Natural killer cell (primary cell): ENCODE results near the gene GJE1. TPM values are rescaled to one million over a fixed set of nuclear protein-coding genes. Genes with fewer than 3 reads are reported as not detected.
"Not testable (repeated sequence)": the region's sequence is repeated elsewhere in the genome, so short reads cannot be mapped to it uniquely, and the experiment has no call there.

Experiments used
- ATAC-seq, 3 donors: fragments of 150-1000 bp in 2 of 3; fragments of 200-7000 bp in 1 of 3; cut with Tn5 transposase; 1 replicate in 1 of 3; 2 replicates in 2 of 3; pipeline ENCODE4 v1.10.0; 2021; ENCODE audit warnings: mild to moderate bottlenecking in 2 of 3, moderate library complexity in 2 of 3
- DNase-seq, 2 donors: peaks; one replicate each; pipeline versions ENCODE4 v3.0.0 to v3.0.0-alpha.2; 2013 to 2021; ENCODE audit warnings: mixed read lengths in 1 of 2
- H3K27ac ChIP-seq: one replicate; pipeline ENCODE4 v1.5.1; 2013; ENCODE audit warnings: mild to moderate bottlenecking, low read length
- H3K27me3 ChIP-seq: one replicate; pipeline ENCODE4 v1.6.1; 2013; ENCODE audit warnings: low read length; ENCODE audit not compliant: control insufficient read depth, insufficient read depth
- H3K36me3 ChIP-seq: one replicate; pipeline ENCODE4 v1.6.1; 2013; ENCODE audit warnings: low read length; ENCODE audit not compliant: control insufficient read depth, insufficient read depth
- H3K4me1 ChIP-seq: one replicate; pipeline ENCODE4 v1.6.1; 2013; ENCODE audit warnings: low read length; ENCODE audit not compliant: control insufficient read depth, insufficient read depth
- H3K4me3 ChIP-seq: one replicate; pipeline ENCODE4 v1.5.1; 2013; ENCODE audit warnings: low read length
- H3K9me3 ChIP-seq: one replicate; pipeline ENCODE4 v1.6.1; 2013; ENCODE audit warnings: low read length; ENCODE audit not compliant: control insufficient read depth, insufficient read depth
- H3K27ac Mint-ChIP-seq, 2 donors: one replicate each; pipeline ENCODE4 v1.8.0; 2022; ENCODE audit warnings: mild to moderate bottlenecking in 2 of 2, mixed read lengths in 2 of 2, moderate library complexity in 1 of 2
- H3K27me3 Mint-ChIP-seq, 2 donors: one replicate each; pipeline ENCODE4 v1.8.0; 2022; ENCODE audit warnings: low read depth in 2 of 2, mixed read lengths in 2 of 2
- H3K36me3 Mint-ChIP-seq: one replicate; pipeline ENCODE4 v1.8.0; 2022; ENCODE audit warnings: mixed read lengths
- H3K4me1 Mint-ChIP-seq, 2 donors: one replicate each; pipeline ENCODE4 v1.8.0; 2022; ENCODE audit warnings: mixed read lengths in 2 of 2
- H3K4me3 Mint-ChIP-seq: one replicate; pipeline ENCODE4 v1.8.0; 2022; ENCODE audit warnings: mild to moderate bottlenecking, moderate library complexity, mixed read lengths
- H3K9me3 Mint-ChIP-seq, 2 donors: one replicate each; pipeline ENCODE4 v1.8.0; 2022; ENCODE audit warnings: mixed read lengths in 2 of 2
- WGBS: methylation state at CpG from one replicate; pipeline ENCODE4 v1.1.7; 2013; ENCODE audit warnings: missing lambda C conversion rate; ENCODE audit not compliant: insufficient coverage; 5-methylcytosine and 5-hydroxymethylcytosine counted together
- intact Hi-C: fragments of 100-400 bp; cut with micrococcal nuclease; formaldehyde crosslinking; loops from one replicate; pipeline ENCODE4 v1.14.2; 2022
- total RNA-seq, 4 donors: library from RNA; stranded (reverse); fragments of 120-200 nt in 1 of 4; gene quantifications; one replicate each; pipeline versions ENCODE4 v1.2.3 to v1.2.4, GENCODE V29; 2013 to 2022
- TF ChIP-seq, protein P1 (sequence below): fragments of 200-600 bp; IDR thresholded peaks from one replicate; pipeline ENCODE4 v1.8.0; 2022; ENCODE audit warnings: antibody characterized with exemption

The GJE1 gene, protein sequence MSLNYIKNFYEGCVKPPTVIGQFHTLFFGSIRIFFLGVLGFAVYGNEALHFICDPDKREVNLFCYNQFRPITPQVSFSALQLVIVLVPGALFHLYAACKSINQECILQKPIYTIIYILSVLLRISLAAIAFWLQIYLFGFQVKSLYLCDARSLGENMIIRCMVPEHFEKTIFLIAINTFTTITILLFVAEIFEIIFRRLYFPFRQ
- not detected for total RNA-seq
- not detected for total RNA-seq (2013)

DNA sequence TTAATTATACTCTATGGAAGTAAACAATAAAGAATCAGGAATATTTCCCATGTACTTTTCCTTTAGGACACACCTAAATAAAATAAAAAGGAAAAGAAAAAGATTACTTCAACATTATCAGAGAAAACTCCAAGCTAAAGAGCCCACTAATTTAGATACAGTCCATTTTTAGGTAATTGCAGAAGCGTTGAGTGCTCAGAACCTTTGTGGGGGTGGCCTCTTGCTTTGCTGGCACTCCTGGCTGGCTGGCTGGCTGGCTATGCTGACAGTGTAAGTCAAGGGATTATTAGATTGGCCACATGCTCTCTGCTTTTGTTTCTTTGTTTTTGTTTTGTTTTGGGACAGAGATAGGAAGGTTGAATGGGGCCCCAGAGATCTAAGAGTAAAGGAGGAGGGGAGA lies at the start of gene GJE1:
GJE1 (plus strand) TSS at position 301 of the 400 bp plus-strand sequence. CDS start 234 bp downstream, outside the sequence.
- H3K4me3 ChIP-seq: no peak within 1 kb of the TSS
- Mint-ChIP-seq H3K36me3 (no peaks in the 10 kb centered on the region), H3K9me3 (no peaks in the 10 kb centered on the region), H3K27me3 (peaks cover 14 to 47% of the 10 kb centered on the region in 2 donors), H3K4me3 (no peak within 1 kb of the TSS), H3K4me1 (no peaks in the 10 kb centered on the region), H3K27ac (no peak within 1 kb of the TSS)
- ATAC-seq (no peak), DNase-seq (no peak)
- intact Hi-C loops: no loop called here
- WGBS: 76% methylated on average over 1 of the region's 1 CpG
- TF ChIP-seq, protein P1, sequence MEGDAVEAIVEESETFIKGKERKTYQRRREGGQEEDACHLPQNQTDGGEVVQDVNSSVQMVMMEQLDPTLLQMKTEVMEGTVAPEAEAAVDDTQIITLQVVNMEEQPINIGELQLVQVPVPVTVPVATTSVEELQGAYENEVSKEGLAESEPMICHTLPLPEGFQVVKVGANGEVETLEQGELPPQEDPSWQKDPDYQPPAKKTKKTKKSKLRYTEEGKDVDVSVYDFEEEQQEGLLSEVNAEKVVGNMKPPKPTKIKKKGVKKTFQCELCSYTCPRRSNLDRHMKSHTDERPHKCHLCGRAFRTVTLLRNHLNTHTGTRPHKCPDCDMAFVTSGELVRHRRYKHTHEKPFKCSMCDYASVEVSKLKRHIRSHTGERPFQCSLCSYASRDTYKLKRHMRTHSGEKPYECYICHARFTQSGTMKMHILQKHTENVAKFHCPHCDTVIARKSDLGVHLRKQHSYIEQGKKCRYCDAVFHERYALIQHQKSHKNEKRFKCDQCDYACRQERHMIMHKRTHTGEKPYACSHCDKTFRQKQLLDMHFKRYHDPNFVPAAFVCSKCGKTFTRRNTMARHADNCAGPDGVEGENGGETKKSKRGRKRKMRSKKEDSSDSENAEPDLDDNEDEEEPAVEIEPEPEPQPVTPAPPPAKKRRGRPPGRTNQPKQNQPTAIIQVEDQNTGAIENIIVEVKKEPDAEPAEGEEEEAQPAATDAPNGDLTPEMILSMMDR: no peak
- no peaks in the 10 kb centered on the region for H3K4me1 ChIP-seq
- H3K9me3 ChIP-seq: no peaks in the 10 kb centered on the region
- H3K36me3 ChIP-seq: no peaks in the 10 kb centered on the region
- no peak within 1 kb of the TSS for H3K27ac ChIP-seq
- peaks cover 7% of the 10 kb centered on the region for H3K27me3 ChIP-seq

DNA sequence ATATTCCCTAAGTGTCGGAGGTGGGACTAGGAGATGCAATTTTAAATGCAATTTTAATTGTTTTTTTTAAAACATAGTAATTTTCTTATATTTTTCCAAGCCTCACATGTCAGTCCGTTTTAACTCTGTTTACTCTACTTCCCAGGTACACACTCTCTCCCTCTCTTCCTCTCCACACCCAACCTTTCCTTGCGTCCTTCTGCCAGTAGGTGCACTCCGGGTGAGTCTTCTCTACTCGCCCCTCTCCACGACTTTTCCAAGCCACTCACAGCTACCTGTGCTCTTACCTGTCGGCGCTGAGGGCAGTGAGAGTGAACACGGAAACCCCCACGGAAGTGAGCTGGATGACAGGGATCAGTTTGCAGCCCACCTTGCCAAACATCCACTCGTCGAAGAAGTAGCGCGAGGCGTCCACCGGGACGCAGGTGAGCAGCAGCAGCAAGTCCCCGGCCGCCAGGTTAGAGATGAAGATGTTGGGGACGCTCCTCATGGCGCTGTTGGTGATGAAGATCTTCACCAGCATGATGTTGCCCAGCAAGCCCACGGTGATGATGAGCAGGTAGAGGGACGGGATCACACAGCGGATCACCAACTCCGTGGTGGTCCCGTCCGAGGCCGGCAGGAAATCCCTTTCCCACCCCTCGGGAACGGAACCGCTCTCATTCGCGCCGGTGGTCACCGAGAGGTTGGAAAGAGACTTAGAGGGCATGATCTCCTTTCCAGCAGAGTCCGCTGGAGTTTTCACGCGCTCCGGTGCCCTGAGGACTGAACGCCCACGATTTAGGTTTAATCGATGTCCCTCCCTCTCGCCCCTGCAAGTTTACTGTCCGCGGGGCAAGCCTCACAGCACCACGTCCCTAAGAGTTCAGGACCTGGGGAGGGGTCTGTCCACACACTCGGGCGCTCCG lies 44.5 kb upstream of the GJE1 start:
- H3K9me3 ChIP-seq: no peaks in the 10 kb centered on the region
- WGBS: 25% methylated on average over 48 of the region's 49 CpGs
- H3K4me3 ChIP-seq: no peak overlapping the region

DNA sequence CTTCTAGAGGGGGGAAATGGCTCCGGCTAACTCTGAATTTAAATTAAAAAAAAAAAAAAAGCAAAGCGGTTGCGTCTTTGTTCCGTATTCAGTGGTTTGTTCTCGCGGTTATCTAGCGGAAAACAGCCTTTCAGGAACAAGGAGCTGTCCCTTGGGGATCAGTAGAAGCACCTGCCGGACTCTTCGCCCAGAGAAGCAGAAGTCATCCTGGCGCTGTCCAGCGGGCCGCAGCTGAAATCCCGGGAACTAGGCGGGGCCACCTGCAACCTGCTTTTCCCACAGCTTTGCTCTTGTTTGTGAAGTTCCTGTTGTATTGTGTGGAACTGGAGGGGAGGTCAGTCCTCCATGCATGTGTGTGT lies 43.9 kb upstream of the GJE1 start:
- Mint-ChIP-seq H3K27ac (no peak overlapping the region), H3K4me3 (no peak overlapping the region), H3K9me3 (no peaks in the 10 kb centered on the region), H3K4me1 (no peaks in the 10 kb centered on the region), H3K27me3 (peaks cover 5 to 37% of the 10 kb centered on the region in 2 donors), H3K36me3 (no peaks in the 10 kb centered on the region)
- Histone ChIP-seq H3K36me3 (no peaks in the 10 kb centered on the region), H3K27ac (no peak overlapping the region), H3K9me3 (no peaks in the 10 kb centered on the region), H3K4me3 (no peak overlapping the region), H3K4me1 (no peaks in the 10 kb centered on the region), H3K27me3 (peaks cover 17% of the 10 kb centered on the region)
- TF ChIP-seq, protein P1: no peak
- ATAC-seq (no peak), DNase-seq (no peak)
- 2% methylated on average over 14 of the region's 14 CpGs for WGBS
- intact Hi-C loops: no loop called here

More for the DNA sequence above, 44.5 kb upstream of the GJE1 start:
- Mint-ChIP-seq H3K9me3 (peaks cover 0 to 2% of the 10 kb centered on the region in 2 donors), H3K27ac (no peak overlapping the region), H3K4me1 (no peaks in the 10 kb centered on the region), H3K27me3 (peaks cover 5 to 37% of the 10 kb centered on the region in 2 donors), H3K36me3 (no peaks in the 10 kb centered on the region), H3K4me3 (no peak overlapping the region)
- Histone ChIP-seq H3K36me3 (no peaks in the 10 kb centered on the region), H3K27me3 (peaks cover 17% of the 10 kb centered on the region), H3K4me1 (no peaks in the 10 kb centered on the region), H3K27ac (no peak overlapping the region)
- TF ChIP-seq, protein P1: no peak
- DNase-seq (no peak), ATAC-seq (no peak)
- intact Hi-C loops: no loop called here

DNA sequence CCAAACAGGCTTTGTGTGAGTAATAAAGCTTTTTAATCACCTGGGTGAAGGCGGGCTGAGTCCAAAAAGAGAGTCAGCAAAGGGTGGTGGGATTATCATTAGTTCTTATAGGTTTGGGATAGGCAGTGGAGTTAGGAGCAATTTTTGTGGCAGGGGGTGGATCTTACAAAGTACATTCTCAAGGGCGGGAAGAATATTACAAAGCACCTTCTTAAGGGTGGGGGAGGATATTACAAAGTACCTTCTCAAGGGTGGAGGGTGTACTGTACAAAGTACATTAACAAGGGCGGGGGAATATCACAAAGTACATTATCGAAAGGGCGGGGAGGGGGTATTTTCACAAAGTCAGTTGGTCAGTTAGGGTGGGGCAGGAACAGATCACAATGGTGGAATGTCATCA lies 27.9 kb upstream of the GJE1 start:
- H3K27ac ChIP-seq, ATAC-seq, H3K4me3 ChIP-seq, H3K27ac Mint-ChIP-seq, H3K9me3 ChIP-seq, H3K4me1 Mint-ChIP-seq, H3K36me3 ChIP-seq, intact Hi-C loops, H3K4me1 ChIP-seq, H3K36me3 Mint-ChIP-seq, H3K27me3 Mint-ChIP-seq, H3K27me3 ChIP-seq, H3K4me3 Mint-ChIP-seq, H3K9me3 Mint-ChIP-seq, DNase-seq: not testable (repeated sequence)
- WGBS: 81% methylated on average over 5 of the region's 5 CpGs

DNA sequence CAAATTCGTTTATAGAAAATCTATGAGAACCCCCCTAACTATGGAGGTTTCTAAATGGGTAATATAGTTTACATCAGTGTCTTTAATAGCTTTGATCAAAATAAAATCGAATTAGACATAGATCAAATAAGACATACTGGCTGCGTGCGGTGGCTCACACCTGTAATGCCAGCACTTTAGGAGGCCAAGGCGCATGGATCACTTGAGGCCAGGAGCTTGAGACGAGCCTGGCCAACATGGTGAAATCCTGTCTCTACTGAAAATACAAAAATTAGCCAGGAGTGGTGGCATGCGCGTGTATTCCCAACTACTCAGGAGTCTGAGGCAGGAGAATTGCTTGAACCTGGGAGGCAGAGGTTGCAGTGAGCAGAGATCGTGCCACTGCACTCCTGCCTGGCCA lies 21.9 kb upstream of the GJE1 start:
- H3K9me3 Mint-ChIP-seq, intact Hi-C loops, H3K27ac Mint-ChIP-seq, H3K4me1 ChIP-seq, DNase-seq, H3K4me1 Mint-ChIP-seq, H3K27me3 Mint-ChIP-seq, H3K36me3 ChIP-seq, H3K4me3 ChIP-seq, ATAC-seq, H3K27ac ChIP-seq, H3K27me3 ChIP-seq, H3K9me3 ChIP-seq, H3K4me3 Mint-ChIP-seq, H3K36me3 Mint-ChIP-seq: not testable (repeated sequence)
- 93% methylated on average over 8 of the region's 9 CpGs for WGBS
